22Rv1 (cell line): Measurements from ENCODE around the gene IL13RA2.

Experiments used
- CTCF ChIP-seq: fragments of 450-650 bp; IDR thresholded peaks from 2 replicates; pipeline ENCODE4 v1.5.1; 2017; ENCODE audit warnings: mild to moderate bottlenecking
- ZFX ChIP-seq: fragments of 450-650 bp; IDR thresholded peaks from 2 replicates; pipeline ENCODE4 v1.6.1; 2017; ENCODE audit warnings: antibody characterized with exemption, borderline replicate concordance

GRCh38 chrX:115054876-115055275 is 37.5 kb upstream of the IL13RA2 start:
- TF ChIP-seq CTCF (no peak), ZFX (no peak)
